HepG2 (cell line): ENCODE measurements around the gene TEX13D.

ENCODE experiments used
- CC2D1A ChIP-seq: sonication (generic); formaldehyde crosslinking; IDR thresholded peaks from 2 replicates; pipeline ENCODE4 v1.8.1; 2023; ENCODE audit warnings: mild to moderate bottlenecking, missing genetic modification reagents
- EZH2 ChIP-seq: conservative IDR thresholded peaks from 2 replicates; pipeline ENCODE4 v1.6.1; 2012; ENCODE audit warnings: mild to moderate bottlenecking, low read depth, low read length, moderate library complexity
- KAT7 ChIP-seq: IDR thresholded peaks from 2 replicates; pipeline ENCODE4 v1.6.1; 2018; ENCODE audit warnings: borderline replicate concordance, missing compliant biosample characterization
- PHF8 ChIP-seq: sonication (generic); formaldehyde crosslinking; IDR thresholded peaks from 2 replicates; pipeline ENCODE4 v1.5.0; 2020; ENCODE audit warnings: missing genetic modification reagents
- XRCC5 ChIP-seq: fragments of 200-400 bp; formaldehyde crosslinking; optimal IDR thresholded peaks from 2 replicates; pipeline ENCODE3; 2017; ENCODE audit warnings: mild to moderate bottlenecking, low read length
- TF ChIP-seq, protein P1 (sequence below): sonication (generic); formaldehyde crosslinking; IDR thresholded peaks from 2 replicates; pipeline ENCODE4 v1.5.0; 2020; ENCODE audit warnings: mild to moderate bottlenecking, missing genetic modification reagents, moderate library complexity
- TF ChIP-seq, protein P2 (sequence below): sonication (generic); formaldehyde crosslinking; IDR thresholded peaks from 2 replicates; pipeline ENCODE4 v1.8.0; 2022; ENCODE audit warnings: mild to moderate bottlenecking, missing genetic modification reagents; ENCODE audit not compliant: insufficient replicate concordance

GRCh38 chrX:124346877-124347241, 14.4 kb downstream of the TEX13D start:
- TF ChIP-seq, protein P1, sequence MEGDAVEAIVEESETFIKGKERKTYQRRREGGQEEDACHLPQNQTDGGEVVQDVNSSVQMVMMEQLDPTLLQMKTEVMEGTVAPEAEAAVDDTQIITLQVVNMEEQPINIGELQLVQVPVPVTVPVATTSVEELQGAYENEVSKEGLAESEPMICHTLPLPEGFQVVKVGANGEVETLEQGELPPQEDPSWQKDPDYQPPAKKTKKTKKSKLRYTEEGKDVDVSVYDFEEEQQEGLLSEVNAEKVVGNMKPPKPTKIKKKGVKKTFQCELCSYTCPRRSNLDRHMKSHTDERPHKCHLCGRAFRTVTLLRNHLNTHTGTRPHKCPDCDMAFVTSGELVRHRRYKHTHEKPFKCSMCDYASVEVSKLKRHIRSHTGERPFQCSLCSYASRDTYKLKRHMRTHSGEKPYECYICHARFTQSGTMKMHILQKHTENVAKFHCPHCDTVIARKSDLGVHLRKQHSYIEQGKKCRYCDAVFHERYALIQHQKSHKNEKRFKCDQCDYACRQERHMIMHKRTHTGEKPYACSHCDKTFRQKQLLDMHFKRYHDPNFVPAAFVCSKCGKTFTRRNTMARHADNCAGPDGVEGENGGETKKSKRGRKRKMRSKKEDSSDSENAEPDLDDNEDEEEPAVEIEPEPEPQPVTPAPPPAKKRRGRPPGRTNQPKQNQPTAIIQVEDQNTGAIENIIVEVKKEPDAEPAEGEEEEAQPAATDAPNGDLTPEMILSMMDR (CRISPR knock-in tag): no peak
- TF ChIP-seq XRCC5: no peak
- TF ChIP-seq KAT7: no peak
- TF ChIP-seq CC2D1A (CRISPR knock-in tag): no peak
- no peak for TF ChIP-seq PHF8 (CRISPR knock-in tag)
- TF ChIP-seq EZH2: no peak
- TF ChIP-seq, protein P2, sequence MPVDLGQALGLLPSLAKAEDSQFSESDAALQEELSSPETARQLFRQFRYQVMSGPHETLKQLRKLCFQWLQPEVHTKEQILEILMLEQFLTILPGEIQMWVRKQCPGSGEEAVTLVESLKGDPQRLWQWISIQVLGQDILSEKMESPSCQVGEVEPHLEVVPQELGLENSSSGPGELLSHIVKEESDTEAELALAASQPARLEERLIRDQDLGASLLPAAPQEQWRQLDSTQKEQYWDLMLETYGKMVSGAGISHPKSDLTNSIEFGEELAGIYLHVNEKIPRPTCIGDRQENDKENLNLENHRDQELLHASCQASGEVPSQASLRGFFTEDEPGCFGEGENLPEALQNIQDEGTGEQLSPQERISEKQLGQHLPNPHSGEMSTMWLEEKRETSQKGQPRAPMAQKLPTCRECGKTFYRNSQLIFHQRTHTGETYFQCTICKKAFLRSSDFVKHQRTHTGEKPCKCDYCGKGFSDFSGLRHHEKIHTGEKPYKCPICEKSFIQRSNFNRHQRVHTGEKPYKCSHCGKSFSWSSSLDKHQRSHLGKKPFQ (CRISPR knock-in tag): no peak
